DMS153 (cell line): ENCODE results near the gene SLC19A1.
A peak's percentile ranks its signal among the peaks of the same experiment; 100 is the strongest.

Experiments used
- DNase-seq: peaks from one replicate; lab custom pipeline; 2025; lab: John Stamatoyannopoulos, UW

Gene SLC19A1

GRCh38 chr21:45491623-45492022 lies 50.6 kb downstream of the SLC19A1 start:
- DNase-seq = no peak

- DNase-seq = no peak
Measured at GRCh38 chr21:45491056-45491455, 51.2 kb downstream of the SLC19A1 start.

- no peak for DNase-seq
Measured at GRCh38 chr21:45490049-45490731, 52.0 kb downstream of the SLC19A1 start.

- DNase-seq = no peak
Measured at GRCh38 chr21:45489722-45489982, 52.6 kb downstream of the SLC19A1 start.

- no peak for DNase-seq
Measured at GRCh38 chr21:45488931-45489721, 53.1 kb downstream of the SLC19A1 start.

GRCh38 chr21:45487891-45488600 lies 54.2 kb downstream of the SLC19A1 start:
- no peak for DNase-seq

- DNase-seq = no peak
Measured at GRCh38 chr21:45487161-45487806, 55.0 kb downstream of the SLC19A1 start.

GRCh38 chr21:45486443-45487160 lies 55.6 kb downstream of the SLC19A1 start:
- DNase-seq = no peak

- DNase-seq = no peak
Measured at GRCh38 chr21:45485686-45486442, 56.4 kb downstream of the SLC19A1 start.

GRCh38 chr21:45484318-45484717 lies 57.9 kb downstream of the SLC19A1 start:
- DNase-seq = no peak

- DNase-seq = peak; percentile 24
Measured at GRCh38 chr21:45482899-45483821, 59.1 kb downstream of the SLC19A1 start.

- no peak for DNase-seq
Measured at GRCh38 chr21:45481977-45482898, 60.0 kb downstream of the SLC19A1 start.

- DNase-seq = no peak
Measured at GRCh38 chr21:45481566-45481965, 60.7 kb downstream of the SLC19A1 start.

- DNase-seq = no peak
Measured at GRCh38 chr21:45480701-45481500, 61.3 kb downstream of the SLC19A1 start.

- no peak for DNase-seq
Measured at GRCh38 chr21:45479691-45480675, 62.3 kb downstream of the SLC19A1 start.

- DNase-seq = no peak
Measured at GRCh38 chr21:45478816-45479669, 63.2 kb downstream of the SLC19A1 start.
